ENCODE results near the gene HSP90B1.

HSP90B1 gene

DNA sequence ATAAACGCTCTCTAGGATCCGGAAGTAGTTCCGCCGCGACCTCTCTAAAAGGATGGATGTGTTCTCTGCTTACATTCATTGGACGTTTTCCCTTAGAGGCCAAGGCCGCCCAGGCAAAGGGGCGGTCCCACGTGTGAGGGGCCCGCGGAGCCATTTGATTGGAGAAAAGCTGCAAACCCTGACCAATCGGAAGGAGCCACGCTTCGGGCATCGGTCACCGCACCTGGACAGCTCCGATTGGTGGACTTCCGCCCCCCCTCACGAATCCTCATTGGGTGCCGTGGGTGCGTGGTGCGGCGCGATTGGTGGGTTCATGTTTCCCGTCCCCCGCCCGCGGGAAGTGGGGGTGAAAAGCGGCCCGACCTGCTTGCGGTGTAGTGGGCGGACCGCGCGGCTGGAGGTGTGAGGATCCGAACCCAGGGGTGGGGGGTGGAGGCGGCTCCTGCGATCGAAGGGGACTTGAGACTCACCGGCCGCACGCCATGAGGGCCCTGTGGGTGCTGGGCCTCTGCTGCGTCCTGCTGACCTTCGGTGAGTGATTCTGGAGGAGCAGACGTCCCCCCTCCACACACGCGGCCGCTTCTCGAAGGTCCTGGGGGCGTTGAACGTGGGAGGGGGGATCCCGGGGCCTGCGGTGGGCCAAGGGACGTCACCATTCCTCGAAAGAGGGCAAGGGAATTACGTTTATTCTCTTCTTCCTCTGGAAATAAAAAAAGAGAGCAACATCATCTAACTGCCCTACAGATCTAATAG lies at the start of gene HSP90B1:
HSP90B1 (plus strand) TSS at position 377 of the 753 bp plus-strand sequence; CDS start at position 483, 106 bp downstream.
- peak; percentile 100 for DNase-seq

- no peak for DNase-seq
Observed at GRCh38 chr12:103881261-103881660, 48.9 kb upstream of the HSP90B1 start.

GRCh38 chr12:103882861-103883596 lies 47.2 kb upstream of the HSP90B1 start:
- DNase-seq: no peak

- no peak for DNase-seq
Observed at GRCh38 chr12:103883908-103884307, 46.3 kb upstream of the HSP90B1 start.

DNA sequence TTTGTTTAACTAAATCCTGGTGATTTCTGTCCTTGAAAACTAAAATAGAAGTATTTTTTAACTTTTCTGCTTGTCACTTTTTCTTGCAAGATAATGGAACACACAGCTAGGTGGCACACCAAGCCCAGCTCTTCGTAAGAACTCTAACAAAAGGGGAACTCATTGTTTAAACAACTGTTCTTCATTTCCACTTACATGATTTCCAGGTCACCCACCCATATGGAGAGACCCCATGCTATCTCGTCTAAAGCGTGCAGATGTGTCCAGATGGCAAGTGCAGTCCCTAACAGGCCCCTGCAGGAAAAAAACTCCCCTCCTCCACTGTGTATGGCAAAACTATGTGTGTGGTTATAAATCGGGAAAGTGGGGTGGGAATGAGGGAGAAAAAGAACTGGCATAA lies 45.9 kb upstream of the HSP90B1 start:
- DNase-seq: peak; percentile 34

- no peak for DNase-seq
Observed at GRCh38 chr12:103886195-103886797, 43.9 kb upstream of the HSP90B1 start.

DNA sequence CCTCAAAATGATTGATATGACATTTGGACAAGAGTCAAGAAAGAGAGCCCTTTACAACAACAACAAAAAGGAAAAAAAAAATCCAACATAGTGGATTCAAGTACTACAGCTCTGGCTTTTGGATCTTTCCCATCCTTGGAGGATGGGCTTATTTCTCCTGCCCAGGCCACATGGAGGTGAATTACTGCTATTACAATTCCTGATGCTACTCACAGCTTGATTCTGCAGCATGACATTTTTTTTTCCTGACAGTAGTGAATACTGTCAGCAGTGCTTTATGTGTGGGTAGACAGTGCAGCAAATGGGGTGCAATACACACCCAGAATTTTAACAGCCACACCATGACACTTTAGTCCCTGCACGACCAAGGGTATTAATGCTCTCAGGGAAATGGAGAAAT lies 42.5 kb upstream of the HSP90B1 start:
- DNase-seq: no peak

- DNase-seq: no peak
Observed at GRCh38 chr12:103897316-103897715, 32.9 kb upstream of the HSP90B1 start.

GRCh38 chr12:103901518-103902173 lies 28.6 kb upstream of the HSP90B1 start:
- no peak for DNase-seq

DNA sequence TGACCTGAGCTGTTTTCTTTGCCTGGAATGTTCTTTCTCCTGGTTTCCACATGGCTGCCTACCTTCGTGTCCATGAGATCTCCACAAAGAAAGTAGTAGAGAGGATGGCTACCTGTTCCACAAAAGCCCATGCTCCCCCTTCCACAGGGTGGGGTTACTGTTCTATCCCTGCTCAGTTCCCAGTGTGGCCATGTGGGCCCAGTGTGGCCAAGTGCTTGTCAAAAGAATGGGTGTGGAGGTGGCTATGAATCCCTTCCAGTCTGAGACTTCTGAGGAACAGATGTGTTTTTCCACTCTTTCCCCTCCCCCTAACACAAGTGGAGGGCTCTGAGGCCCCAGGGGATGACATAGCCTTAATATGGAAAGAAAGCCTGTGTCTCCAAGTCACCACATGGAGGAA lies 26.2 kb upstream of the HSP90B1 start:
- no peak for DNase-seq

- DNase-seq: no peak
Observed at GRCh38 chr12:103905730-103906349, 24.4 kb upstream of the HSP90B1 start.

GRCh38 chr12:103908246-103908541 lies 22.0 kb upstream of the HSP90B1 start:
- no peak for DNase-seq

GRCh38 chr12:103908877-103909276 lies 21.3 kb upstream of the HSP90B1 start:
- peak; percentile 48 for DNase-seq

DNA sequence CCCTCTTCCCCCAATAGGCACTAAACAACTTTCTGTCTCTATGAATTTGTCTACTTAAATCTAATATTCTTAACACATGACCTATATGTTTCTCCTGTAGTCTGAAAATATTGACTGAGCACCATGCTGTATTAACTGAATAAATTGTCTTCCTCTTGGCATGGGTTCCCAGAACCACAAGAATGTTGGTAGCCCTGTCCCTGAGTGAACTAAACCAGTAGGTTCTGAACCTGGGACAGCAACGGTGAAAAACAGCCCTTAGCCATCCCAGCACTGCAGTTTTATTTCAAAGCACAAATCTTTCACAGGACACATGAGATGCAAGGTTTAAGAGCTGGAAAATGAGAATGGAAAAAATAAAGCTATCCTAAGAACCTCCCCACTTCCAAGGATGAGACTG lies 20.4 kb upstream of the HSP90B1 start:
- no peak for DNase-seq

DNA sequence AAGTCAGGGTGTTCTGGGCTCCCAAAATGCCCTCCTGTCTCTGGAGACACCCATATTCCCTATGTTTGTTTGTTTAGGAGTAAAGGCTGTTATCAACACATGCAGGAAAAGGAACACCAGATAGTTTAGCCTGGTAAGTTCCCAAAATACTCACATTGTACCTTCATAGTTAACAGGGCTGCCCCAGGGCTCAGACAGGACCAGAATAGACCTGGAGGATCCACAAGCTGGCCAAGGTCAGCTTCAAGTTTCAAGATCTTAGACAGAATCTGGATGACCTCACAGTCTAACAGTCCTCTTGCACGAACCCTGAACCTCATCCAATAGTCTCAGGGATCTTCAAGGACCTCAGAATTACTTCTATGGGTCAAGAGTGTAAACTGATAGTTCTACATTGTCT lies 18.1 kb upstream of the HSP90B1 start:
- DNase-seq: no peak

DNA sequence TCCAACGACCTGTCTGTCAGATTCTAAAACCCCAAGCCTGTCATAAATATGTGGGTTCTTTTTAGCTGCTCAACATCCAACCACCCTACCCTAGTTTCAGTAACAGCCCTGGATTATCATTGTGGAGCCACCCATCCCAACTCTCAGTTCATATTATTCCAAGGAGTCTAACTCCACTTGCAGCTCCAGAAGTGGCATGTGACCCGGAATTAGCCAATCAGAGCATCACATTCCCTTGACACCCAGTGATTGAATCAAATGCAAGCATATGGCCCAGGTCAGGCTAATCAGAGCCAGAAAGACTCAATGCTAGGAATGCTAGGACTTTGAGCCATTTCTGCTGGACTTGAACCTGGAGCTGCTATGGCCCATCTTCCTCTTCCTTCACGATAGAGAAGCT lies 17.1 kb upstream of the HSP90B1 start:
- no peak for DNase-seq

DNA sequence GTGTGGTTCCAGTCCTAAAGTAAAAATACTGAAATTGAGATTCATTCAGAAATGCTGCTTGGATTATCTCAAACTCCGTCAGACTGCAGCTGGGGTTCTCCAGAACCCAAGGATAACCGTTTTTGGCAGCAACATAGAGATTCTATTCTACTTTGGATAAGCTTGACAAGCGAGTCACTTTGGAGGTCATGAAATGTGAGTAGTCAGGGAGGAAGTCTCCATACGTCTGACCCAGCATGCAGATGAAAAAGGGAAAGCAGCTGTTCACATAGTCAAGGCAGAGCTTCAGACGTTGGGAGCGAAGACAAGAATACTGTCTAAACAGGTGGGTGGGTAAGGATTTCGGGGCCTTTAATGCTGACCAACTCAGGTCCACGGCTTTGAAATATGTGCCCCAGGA lies 14.9 kb upstream of the HSP90B1 start:
- peak; percentile 24 for DNase-seq

- no peak for DNase-seq
Observed at GRCh38 chr12:103917873-103918272, 12.3 kb upstream of the HSP90B1 start.

DNA sequence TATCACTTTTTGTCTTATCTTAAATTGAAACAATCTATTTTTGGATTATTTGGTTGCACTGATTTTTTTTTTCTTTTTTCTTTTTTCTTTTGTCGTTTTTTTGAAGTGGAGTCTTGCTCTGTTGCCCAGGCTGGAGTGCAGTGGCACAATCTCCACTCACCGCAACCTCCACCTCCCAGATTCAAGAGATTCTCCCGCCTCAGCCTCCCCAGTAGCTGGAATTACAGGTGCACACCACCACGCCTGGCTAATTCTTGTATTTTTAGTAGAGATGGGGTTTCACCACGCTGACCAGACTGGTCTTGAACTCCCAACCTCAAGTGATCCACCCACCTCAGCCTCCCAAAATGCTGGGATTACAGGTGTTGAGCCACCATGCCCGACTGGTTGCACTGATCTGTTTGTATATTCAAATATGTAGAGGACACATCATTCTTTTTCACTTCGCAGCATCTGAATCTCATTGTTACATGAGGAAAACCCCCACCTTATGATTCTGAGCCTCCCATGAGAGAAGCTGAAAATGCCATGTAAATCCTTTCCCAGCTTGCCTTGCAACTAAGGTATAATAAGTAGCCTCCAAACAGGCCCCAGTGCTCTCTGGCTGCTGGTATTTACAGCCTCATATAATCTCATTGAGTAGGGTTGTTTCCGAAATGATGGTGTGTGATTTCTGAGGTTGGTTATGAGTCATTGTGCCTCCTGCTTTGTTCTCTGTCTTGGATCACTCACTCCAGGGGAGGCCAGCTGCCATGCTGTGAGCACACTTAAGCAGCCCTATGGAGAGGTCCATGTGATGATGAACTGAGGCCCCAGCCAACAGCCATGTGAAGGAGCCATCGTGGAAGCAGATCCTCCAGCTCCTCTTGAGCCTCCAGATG lies 5.2 kb upstream of the HSP90B1 start:
- DNase-seq: peak; percentile 81

GRCh38 chr12:103928682-103929045 lies 1.5 kb upstream of the HSP90B1 start:
- DNase-seq: no peak

DNA sequence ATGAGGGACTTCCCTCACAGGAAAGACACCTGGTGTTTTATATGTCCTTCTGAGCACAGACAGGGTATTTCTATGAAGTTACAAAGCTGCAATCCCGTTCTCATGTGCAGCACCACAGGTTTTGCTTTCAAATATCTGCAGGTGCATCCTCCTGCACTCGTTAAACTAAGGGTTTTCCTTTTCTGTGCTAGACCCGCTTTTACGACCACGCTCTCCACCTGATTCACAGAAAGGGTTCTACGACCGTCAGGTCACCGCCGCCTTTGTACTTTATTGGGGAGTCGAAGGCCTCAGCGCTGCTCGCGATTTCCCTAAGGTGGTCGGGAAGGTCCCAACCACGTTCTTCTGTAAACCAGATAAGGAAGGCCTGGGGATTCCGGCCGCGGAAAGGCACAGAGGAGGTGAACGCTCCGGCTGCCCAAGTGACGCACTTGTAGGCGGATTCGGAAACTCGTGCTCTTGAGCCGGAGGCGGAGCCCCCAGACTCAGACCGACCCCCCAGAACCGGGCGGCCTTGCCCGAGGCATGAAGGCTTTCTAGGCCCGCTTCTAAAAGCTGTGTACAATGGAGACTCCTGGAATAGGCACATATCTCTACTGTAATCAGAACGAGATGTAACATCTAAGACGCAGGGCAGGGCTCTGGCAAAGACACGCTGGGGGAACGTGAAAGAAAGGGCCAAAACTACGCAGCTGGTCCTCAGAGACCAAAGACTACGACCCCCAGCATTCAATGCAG lies 995 bp upstream of the HSP90B1 start:
- DNase-seq: peak; percentile 93

- no peak for DNase-seq
Observed at GRCh38 chr12:103929784-103930033, 501 bp upstream of the HSP90B1 start.
